HG03432 (cell line): Measurements from ENCODE around the gene NFIA.
A peak's percentile ranks its signal among the peaks of the same experiment; 100 is the strongest.

Experiments used
- ATAC-seq: cut with Tn5 transposase; IDR thresholded peaks from one replicate; pipeline ENCODE4 v1.9.1; 2021; ENCODE audit warnings: mild to moderate bottlenecking, moderate library complexity; ENCODE audit not compliant: unreplicated experiment

The NFIA gene

GRCh38 chr1:61285371-61285885 is 203.1 kb downstream of the NFIA start:
- no peak for ATAC-seq

DNA sequence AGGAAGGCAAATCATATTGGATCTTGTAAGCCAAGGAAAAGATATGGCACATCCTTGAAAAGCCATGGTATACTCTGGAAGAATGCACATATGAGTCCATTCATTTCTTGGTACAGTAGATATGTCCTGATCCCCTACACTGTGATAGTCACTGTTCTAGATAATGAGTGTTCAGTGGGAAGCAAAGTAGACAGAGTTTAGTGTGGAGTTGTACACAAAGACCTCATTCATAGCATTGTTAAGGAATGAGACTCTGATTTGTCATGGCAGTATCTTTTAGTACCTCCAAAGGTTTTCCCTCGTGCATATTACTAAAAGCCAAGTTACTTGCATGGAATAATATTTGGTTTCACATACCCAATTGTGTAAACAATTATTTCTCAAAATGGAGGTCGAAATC is 204.7 kb downstream of the NFIA start:
- no peak for ATAC-seq

DNA sequence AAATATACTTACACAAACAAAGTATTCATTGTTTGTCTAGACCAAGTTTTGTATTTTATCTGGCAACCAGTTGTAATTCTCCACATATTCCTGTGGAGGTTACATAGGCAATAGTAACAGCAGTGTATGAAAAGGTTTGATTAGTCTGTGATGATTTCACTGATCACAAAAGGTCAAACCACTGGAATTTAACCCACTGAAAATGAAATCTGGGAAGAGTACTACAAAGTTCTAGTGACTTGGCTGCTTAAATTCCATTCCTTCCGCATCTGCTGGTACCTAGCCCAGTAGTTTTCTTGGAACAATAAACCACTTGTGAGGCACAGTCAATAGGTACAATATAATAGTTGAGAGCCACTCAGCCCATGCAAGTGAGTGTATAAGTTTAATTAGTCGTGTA is 205.4 kb downstream of the NFIA start:
- ATAC-seq: no peak

DNA sequence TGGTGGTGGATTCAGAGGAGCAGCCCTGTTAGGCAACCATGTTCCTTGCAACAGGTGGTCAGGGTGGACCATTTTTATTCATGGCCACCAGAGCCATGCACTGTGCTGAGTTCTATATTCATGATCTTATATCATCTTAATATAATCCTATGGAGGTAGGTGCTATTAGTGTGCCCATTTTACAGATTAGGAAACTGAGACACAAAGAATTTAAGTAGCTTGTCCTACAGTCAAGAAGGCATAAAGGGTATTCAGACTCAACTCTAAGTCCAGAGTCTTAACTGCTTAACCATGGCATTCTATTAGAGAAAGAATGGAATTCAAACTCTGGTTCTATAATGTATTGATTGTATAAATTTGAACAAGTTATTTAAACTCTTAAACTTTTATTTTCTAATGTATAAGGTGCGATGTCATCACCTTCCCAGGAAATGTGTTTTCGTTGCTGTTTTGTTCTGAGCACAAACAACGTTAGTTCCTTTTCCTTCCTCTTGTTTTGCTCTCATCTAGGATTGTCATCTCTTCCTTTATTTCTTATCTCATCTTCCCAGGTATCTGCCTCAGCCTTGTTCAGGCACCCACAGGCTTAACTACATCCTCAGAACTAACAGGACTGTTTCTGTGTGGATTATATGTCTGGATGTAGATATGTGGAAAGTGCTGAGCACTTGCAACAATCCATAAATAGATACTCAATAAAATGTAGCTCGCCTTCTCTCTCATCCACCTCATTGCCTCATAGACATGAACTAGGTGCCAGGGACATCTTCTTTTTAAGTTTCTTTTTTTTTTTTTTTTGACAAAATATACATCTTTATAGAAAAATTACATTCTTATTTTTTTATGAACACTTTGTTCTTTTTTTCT is 207.1 kb downstream of the NFIA start:
- ATAC-seq: no peak

GRCh38 chr1:61290525-61290924 is 208.2 kb downstream of the NFIA start:
- ATAC-seq: no peak

- ATAC-seq: no peak
Observed at GRCh38 chr1:61293197-61293596, 210.8 kb downstream of the NFIA start.

GRCh38 chr1:61293986-61294504 is 211.7 kb downstream of the NFIA start:
- no peak for ATAC-seq

DNA sequence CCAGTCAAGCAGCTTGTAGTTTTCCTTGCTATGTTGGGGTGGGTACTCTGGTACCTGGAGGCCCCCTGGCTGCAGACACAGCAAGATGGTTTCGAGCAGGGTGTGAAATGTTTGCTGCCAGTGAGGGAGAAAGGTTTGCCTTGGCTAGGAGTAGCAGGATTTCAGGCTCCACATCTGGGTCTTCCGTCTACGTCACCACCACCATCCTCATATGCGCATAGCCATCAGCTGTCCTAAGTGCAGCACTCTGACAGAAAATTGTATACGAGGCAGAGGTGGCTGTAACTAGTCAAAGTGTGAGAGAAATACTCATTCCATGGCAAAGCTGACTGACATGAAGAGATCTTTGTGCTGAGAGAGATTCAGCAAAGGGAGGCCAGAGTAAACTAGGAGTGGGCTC is 212.6 kb downstream of the NFIA start:
- ATAC-seq: no peak

DNA sequence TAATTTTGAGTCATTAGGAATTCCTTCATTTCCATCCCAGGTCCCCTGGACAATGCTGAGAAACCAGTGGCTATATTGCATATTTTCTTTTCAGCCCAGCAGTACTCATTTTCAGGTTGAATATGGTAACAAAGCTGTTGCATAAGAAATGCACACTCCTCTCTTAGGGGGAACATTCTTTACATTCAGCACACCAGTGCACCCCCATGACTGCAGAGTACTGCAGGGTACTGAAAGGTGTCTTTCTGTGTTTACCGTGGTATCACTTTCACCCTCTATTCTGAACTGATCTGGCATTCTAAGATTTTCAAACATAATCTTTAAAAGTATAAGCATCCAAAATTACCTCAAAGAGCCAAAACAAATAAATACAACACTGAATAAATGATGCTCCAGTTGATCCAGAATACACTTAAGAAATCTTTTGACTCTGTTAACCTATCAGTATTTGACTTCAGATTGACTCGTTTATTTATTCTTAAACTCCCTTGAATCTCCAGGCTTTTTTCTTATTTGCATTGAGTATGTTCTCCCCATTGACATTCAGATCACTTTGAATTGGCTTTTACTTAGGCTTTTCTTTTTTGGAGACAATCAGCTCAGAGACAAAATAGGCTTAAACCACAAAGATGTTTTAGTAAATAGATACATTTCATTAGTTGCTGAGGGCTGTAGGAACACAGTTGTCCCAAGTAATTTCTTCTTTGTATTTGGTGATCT is 213.6 kb downstream of the NFIA start:
- no peak for ATAC-seq

DNA sequence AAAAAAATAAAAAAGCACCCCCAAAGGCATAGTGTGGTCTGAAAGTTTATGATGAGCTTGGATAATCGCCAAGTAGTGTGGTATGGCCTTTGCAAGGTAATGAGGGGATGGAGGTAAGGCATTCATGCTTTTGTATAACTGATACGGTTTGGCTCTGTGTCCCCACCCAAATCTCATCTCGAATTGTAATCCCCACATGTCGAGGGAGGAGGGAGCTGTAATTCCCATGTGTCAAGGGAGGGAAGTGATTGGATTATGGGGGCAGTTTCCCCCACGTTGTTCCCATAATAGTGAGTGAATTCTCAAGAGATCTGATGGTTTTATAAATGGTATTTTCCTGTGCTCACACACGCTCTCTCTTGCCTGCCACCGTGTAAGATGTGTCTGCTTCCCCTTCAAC is 215.5 kb downstream of the NFIA start:
- ATAC-seq: no peak

GRCh38 chr1:61299463-61299862 is 217.1 kb downstream of the NFIA start:
- no peak for ATAC-seq

- ATAC-seq: no peak
Observed at GRCh38 chr1:61300899-61301298, 218.5 kb downstream of the NFIA start.

DNA sequence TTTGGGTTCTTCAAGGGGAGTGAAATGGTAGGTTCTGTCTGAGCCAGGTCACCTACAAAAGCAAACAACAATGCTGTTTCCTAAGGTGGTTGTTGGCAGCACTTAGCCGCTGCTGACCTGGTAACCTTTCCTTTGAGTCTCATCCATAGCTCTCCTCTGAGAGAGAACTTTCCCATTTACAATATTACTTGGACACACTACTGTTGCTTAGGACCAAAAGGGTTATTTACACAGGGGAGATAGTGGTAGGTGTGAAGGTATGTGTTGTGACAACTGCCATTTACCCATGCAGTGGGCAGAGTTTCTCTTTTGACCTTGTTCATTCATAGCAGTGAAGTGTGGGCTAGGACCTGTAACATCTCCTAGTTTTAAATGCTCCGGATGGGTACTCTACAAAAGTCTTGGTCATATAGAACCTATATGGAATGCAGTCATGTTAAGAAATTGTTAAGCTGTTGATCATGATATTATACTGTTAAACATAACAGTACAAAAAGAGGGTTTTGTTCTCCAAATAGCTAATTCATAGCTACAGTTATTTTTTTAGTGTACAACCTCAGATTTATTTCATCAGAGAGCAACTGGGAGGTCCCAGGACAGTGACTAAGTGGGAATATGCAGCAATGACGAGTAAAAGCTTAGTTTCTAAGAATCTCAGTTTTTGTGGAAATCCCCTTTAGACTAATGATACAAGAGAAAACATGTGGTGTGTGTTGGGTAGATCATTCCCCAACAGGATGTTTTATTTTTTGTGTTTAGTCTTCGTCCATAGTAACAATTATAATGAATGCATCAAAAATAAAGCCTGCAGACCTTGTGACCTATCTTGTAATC is 219.7 kb downstream of the NFIA start:
- ATAC-seq: peak; percentile 69

GRCh38 chr1:61307422-61308142 is 225.2 kb downstream of the NFIA start:
- no peak for ATAC-seq

- no peak for ATAC-seq
Observed at GRCh38 chr1:61310057-61310456, 227.7 kb downstream of the NFIA start.

- no peak for ATAC-seq
Observed at GRCh38 chr1:61310538-61310937, 228.2 kb downstream of the NFIA start.

GRCh38 chr1:61313906-61314422 is 231.6 kb downstream of the NFIA start:
- no peak for ATAC-seq

DNA sequence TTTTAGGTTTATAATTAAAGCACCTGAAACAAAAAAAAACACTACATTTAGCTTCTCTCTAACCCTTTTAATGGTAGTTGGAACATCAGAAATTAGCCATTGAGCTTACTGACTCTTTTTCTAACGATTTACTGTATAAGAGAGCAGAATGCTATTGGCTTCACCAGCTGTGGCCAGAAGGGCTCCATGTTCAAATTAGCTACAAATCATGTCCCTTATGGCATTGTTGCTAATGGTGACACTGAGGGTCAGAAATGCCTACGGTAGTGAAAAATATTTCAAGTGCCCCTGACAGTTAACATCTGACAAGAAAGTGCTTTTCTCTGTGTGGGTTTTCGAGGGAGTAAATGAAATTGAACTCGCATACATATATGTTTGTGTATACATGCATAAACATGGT is 232.7 kb downstream of the NFIA start:
- no peak for ATAC-seq

- ATAC-seq: no peak
Observed at GRCh38 chr1:61316493-61316892, 234.1 kb downstream of the NFIA start.
